Measurements from ENCODE around the gene EIF4E3. TPM values are rescaled to one million over a fixed set of nuclear protein-coding genes. Genes with fewer than 3 reads are reported as not detected.
A peak's percentile ranks its signal among the peaks of the same experiment; 100 is the strongest.

EIF4E3 gene
- total and polyA plus RNA-seq, 2 donors from 2014 or later = 10.5 to 37.1 TPM

- TF ChIP-seq CTCF (IDR thresholded peaks at IDR 0.05; ENCODE audit: borderline replicate concordance, extremely low read depth, insufficient read depth) = no peak
- DNase-seq (no peak), FAIRE-seq (no peak)
- intact Hi-C loops (cut with DNase I) = no loop called here
- Histone ChIP-seq H3K4me3 (ENCODE audit: low read length in 3 of 3) (peak overlapping the region in 1 of 3 donors; percentile 5), H3K36me3 (ENCODE audit: control insufficient read depth in 2 of 3, insufficient read depth in 3 of 3, low read length in 3 of 3) (no peaks in the 10 kb centered on the region), H3K9me3 (ENCODE audit: control insufficient read depth in 2 of 3, insufficient read depth in 1 of 3, low read length in 3 of 3) (no peaks in the 10 kb centered on the region), H3K4me1 (ENCODE audit: control insufficient read depth in 2 of 3, insufficient read depth in 2 of 3, low read depth in 1 of 3, low read length in 3 of 3) (peaks cover 8 to 26% (median 22%) of the 10 kb centered on the region in 3 donors), H3K9ac (ENCODE audit: low read length in 3 of 3) (no peak overlapping the region), H3K27ac (ENCODE audit: low read depth in 2 of 2, low read length in 2 of 2) (peak overlapping the region in 1 of 2 donors; percentile 22), H3K27me3 (ENCODE audit: control insufficient read depth, insufficient read depth, low read length) (no peaks in the 10 kb centered on the region)
Measured at GRCh38 chr3:71690341-71690841, 34.8 kb downstream of the EIF4E3 start.

DNA sequence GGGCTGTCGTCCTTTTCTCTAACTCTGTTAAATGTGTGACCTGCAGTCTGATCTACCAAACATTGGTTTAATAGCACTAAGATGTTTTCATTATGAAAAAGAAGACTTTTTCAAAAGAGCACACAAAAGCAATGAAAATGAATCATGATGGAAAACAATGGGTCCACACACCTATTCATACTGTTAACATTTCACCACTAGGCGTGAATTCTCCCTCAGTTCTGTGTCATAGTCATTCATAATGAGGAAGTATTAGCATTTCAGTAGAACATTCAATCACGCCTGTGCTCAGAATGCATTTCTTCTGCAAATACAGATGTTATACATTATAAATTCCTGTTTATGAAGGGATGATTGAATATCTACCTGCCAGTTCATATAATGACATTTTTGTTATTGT is 35.9 kb downstream of the EIF4E3 start:
- no peak for FAIRE-seq
- no peak for TF ChIP-seq CTCF (IDR thresholded peaks at IDR 0.05; ENCODE audit: borderline replicate concordance, extremely low read depth, insufficient read depth)
- intact Hi-C loops (cut with DNase I) = no loop called here
- DNase-seq = no peak
- H3K27me3 ChIP-seq (ENCODE audit: control insufficient read depth, insufficient read depth, low read length) = no peaks in the 10 kb centered on the region
- no peak overlapping the region for H3K27ac ChIP-seq (ENCODE audit: low read depth in 2 of 2, low read length in 2 of 2)
- H3K36me3 ChIP-seq (ENCODE audit: control insufficient read depth in 2 of 3, insufficient read depth in 3 of 3, low read length in 3 of 3) = no peaks in the 10 kb centered on the region
- H3K4me3 ChIP-seq (ENCODE audit: low read length in 3 of 3) = no peak overlapping the region
- peaks cover 0 to 17% (median 15%) of the 10 kb centered on the region in 3 donors for H3K4me1 ChIP-seq (ENCODE audit: control insufficient read depth in 2 of 3, insufficient read depth in 2 of 3, low read depth in 1 of 3, low read length in 3 of 3)
- H3K9me3 ChIP-seq (ENCODE audit: control insufficient read depth in 2 of 3, insufficient read depth in 1 of 3, low read length in 3 of 3) = no peaks in the 10 kb centered on the region
- no peak overlapping the region for H3K9ac ChIP-seq (ENCODE audit: low read length in 3 of 3)

DNA sequence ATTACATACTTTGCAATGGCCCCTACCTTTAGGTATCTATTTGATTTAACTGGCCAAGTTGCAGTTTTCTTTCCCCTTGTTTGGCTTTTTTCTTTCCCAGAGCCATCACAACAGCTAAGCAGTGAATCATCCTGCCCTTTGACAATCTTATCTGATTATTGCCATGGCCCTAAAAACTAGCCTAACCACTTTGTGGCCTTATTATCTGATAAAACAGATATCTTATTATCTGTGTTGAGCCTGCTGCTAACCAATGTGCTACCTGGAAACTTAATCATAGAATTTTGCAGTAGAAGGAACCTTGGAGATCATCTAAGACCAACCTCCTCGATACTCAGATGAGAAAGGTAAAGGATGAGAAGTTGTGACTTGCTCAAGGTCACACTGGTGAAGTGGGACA is 37.1 kb downstream of the EIF4E3 start:
- TF ChIP-seq CTCF (IDR thresholded peaks at IDR 0.05; ENCODE audit: borderline replicate concordance, extremely low read depth, insufficient read depth) = no peak
- no peak overlapping the region for H3K27ac ChIP-seq (ENCODE audit: low read depth in 2 of 2, low read length in 2 of 2)
- H3K4me3 ChIP-seq (ENCODE audit: low read length in 3 of 3) = no peak overlapping the region
- FAIRE-seq (no peak), DNase-seq (no peak)
- no peaks in the 10 kb centered on the region for H3K9me3 ChIP-seq (ENCODE audit: control insufficient read depth in 2 of 3, insufficient read depth in 1 of 3, low read length in 3 of 3)
- intact Hi-C loops (cut with DNase I) = no loop called here
- no peaks in the 10 kb centered on the region for H3K36me3 ChIP-seq (ENCODE audit: control insufficient read depth in 2 of 3, insufficient read depth in 3 of 3, low read length in 3 of 3)
- H3K9ac ChIP-seq (ENCODE audit: low read length in 3 of 3) = no peak overlapping the region
- H3K4me1 ChIP-seq (ENCODE audit: control insufficient read depth in 2 of 3, insufficient read depth in 2 of 3, low read depth in 1 of 3, low read length in 3 of 3) = peaks cover 0 to 11% (median 8%) of the 10 kb centered on the region in 3 donors
- H3K27me3 ChIP-seq (ENCODE audit: control insufficient read depth, insufficient read depth, low read length) = no peaks in the 10 kb centered on the region

- Histone ChIP-seq H3K4me3 (ENCODE audit: low read length in 3 of 3) (no peak overlapping the region), H3K4me1 (ENCODE audit: control insufficient read depth in 2 of 3, insufficient read depth in 2 of 3, low read depth in 1 of 3, low read length in 3 of 3) (peaks cover 0 to 9% (median 0%) of the 10 kb centered on the region in 3 donors), H3K27me3 (ENCODE audit: control insufficient read depth, insufficient read depth, low read length) (no peaks in the 10 kb centered on the region), H3K36me3 (ENCODE audit: control insufficient read depth in 2 of 3, insufficient read depth in 3 of 3, low read length in 3 of 3) (no peaks in the 10 kb centered on the region), H3K9me3 (ENCODE audit: control insufficient read depth in 2 of 3, insufficient read depth in 1 of 3, low read length in 3 of 3) (no peaks in the 10 kb centered on the region), H3K9ac (ENCODE audit: low read length in 3 of 3) (no peak overlapping the region), H3K27ac (ENCODE audit: low read depth in 2 of 2, low read length in 2 of 2) (no peak overlapping the region)
- DNase-seq (no peak), FAIRE-seq (no peak)
- TF ChIP-seq CTCF (IDR thresholded peaks at IDR 0.05; ENCODE audit: borderline replicate concordance, extremely low read depth, insufficient read depth) = no peak
- intact Hi-C loops (cut with DNase I) = no loop called here
Measured at GRCh38 chr3:71685686-71686085, 39.5 kb downstream of the EIF4E3 start.

All from kidney (tissue), 14 donors.